ENCODE measurements around the gene MED20. TPM values are rescaled to one million over a fixed set of nuclear protein-coding genes. Genes with fewer than 3 reads are reported as not detected.

MED20 gene
- polyA plus RNA-seq (2011; rRNA removed) (29.3 and 32.9 TPM in 2 replicates), polyA plus RNA-seq (2017; fragmentation: RNase III; extraction: RNeasy Plus Mini Kit Qiagen cat#74134 plus additional on column Dnase treatment) (18.4 to 21.0 TPM (median 19.0 TPM) in 3 replicates), polyA minus RNA-seq (2011; rRNA and poly(A)+ RNA removed) (34.0 and 36.5 TPM in 2 replicates)
- 17.7 and 19.1 TPM in 2 replicates for polyA plus RNA-seq (2012; cell fraction: cytosol; rRNA removed)
- polyA plus RNA-seq (2012; cell fraction: nucleus; rRNA removed) = 15.8 and 17.8 TPM in 2 replicates

GRCh38 chr6:41920921-41921711 is at the start of gene MED20, which contains the start of gene BYSL:
MED20 (minus strand) TSS chr6:41921139; CDS start chr6:41921018, 121 bp downstream.
BYSL (plus strand) TSS chr6:41921499; CDS start chr6:41921563, 64 bp downstream.
- peaks cover 49% of the 10 kb centered on the region for H3K4me1 ChIP-seq
- DNase-seq (ENCODE audit: low read depth in 1 of 2, low spot score in 1 of 2) (peak; percentile 86 to 97), ATAC-seq (peak; percentile 88 to 94), FAIRE-seq (no peak)
- H3K27ac ChIP-seq = peak within 1 kb of the TSS; percentile 99
- whole genome bisulfite sequencing (ENCODE audit: missing lambda C conversion rate) = 1% methylated on average over 21 of the region's 55 CpGs
- ChIA-PET POLR2A (interaction anchor here (0.6 to 1.6 kb wide), 13 partner anchors 9 to 288 kb away, joined by 3 to 18 read pairs (median 5); partner anchors contain the start of genes CCND3, TOMM6 and USP49), CTCF (interaction anchor here (0.6 to 12.6 kb wide), 29 partner anchors 9 to 134 kb away, joined by 3 to 189 read pairs (median 4); partner anchors contain the start of genes CCND3, TAF8, TOMM6 and USP49)
- peak within 1 kb of the TSS; percentile 80 for H3K4me3 ChIP-seq
- H3K4me2 ChIP-seq = peak within 1 kb of the TSS; percentile 86
- no peaks in the 10 kb centered on the region for H3K9me3 ChIP-seq
- no peak for TF ChIP-seq ZFP36 (IDR thresholded peaks at IDR 0.05; ENCODE audit: borderline replicate concordance, partially characterized antibody)
- TF ChIP-seq CBX8 (IDR thresholded peaks at IDR 0.05) = no peak
- no peak for TF ChIP-seq EP300 (IDR thresholded peaks at IDR 0.05)
- peak; percentile 82 for TF ChIP-seq PHF8 (IDR thresholded peaks at IDR 0.05; ENCODE audit: borderline replicate concordance, low read depth)
- no peak for TF ChIP-seq HDAC2 (IDR thresholded peaks at IDR 0.05)
- TF ChIP-seq CHD4 (IDR thresholded peaks at IDR 0.05; ENCODE audit: borderline replicate concordance) = no peak
- no peak for TF ChIP-seq RARB (CRISPR knock-in tag; IDR thresholded peaks at IDR 0.05)
- no peak for TF ChIP-seq TFCP2L1 (CRISPR knock-in tag; IDR thresholded peaks at IDR 0.05)
- TF ChIP-seq HOXA7 (CRISPR knock-in tag; IDR thresholded peaks at IDR 0.05) = no peak
- no peak; the same call in 1 of the 2 replicates for TF ChIP-seq POLR2A (IDR thresholded peaks at IDR 0.05; ENCODE audit: low read length)
- TF ChIP-seq CHD2 (IDR thresholded peaks at IDR 0.05; ENCODE audit: low read length, partially characterized antibody) = no peak
- no peak for TF ChIP-seq ATOH8 (CRISPR knock-in tag; IDR thresholded peaks at IDR 0.05; ENCODE audit: low read depth)
- no peak for TF ChIP-seq RAD21 (conservative IDR thresholded peaks at IDR 0.05 in 1 of 2, IDR thresholded peaks at IDR 0.05 in 1 of 2)
- no peak for TF ChIP-seq HOXB5 (CRISPR knock-in tag; IDR thresholded peaks at IDR 0.05)
- peak; percentile 6; the same call in 1 of the 3 replicates for TF ChIP-seq SMC3 (IDR thresholded peaks at IDR 0.05)
- peak; percentile 22; the same call in 1 of the 2 replicates for TF ChIP-seq RFX5 (IDR thresholded peaks at IDR 0.05)
- peak; percentile 96 for TF ChIP-seq MAX (IDR thresholded peaks at IDR 0.05)
- no peak for TF ChIP-seq FOSL2 (IDR thresholded peaks at IDR 0.05)
- TF ChIP-seq FOSL2 (CRISPR knock-in tag; IDR thresholded peaks at IDR 0.05) = no peak
- TF ChIP-seq NPAS2 (CRISPR knock-in tag; IDR thresholded peaks at IDR 0.05; ENCODE audit: borderline replicate concordance) = no peak
- TF ChIP-seq USF2 (IDR thresholded peaks at IDR 0.05) = no peak
- TF ChIP-seq ZNF302 (CRISPR knock-in tag; IDR thresholded peaks at IDR 0.05) = no peak
- peak; percentile 60; the same call in 1 of the 2 replicates for TF ChIP-seq E2F6 (IDR thresholded peaks at IDR 0.05; ENCODE audit: borderline replicate concordance, low read depth)
- TF ChIP-seq HEYL (CRISPR knock-in tag; IDR thresholded peaks at IDR 0.05) = no peak
- TF ChIP-seq MAFK (IDR thresholded peaks at IDR 0.05; ENCODE audit: partially characterized antibody) = no peak
- no peak for TF ChIP-seq POLR2AphosphoS2 (conservative IDR thresholded peaks at IDR 0.05; ENCODE audit: low read length)
- peak; percentile 64; the same call in 1 of the 2 replicates for TF ChIP-seq HMGXB4 (CRISPR knock-in tag; IDR thresholded peaks at IDR 0.05; ENCODE audit: borderline replicate concordance)
- TF ChIP-seq KDM5A (IDR thresholded peaks at IDR 0.05) = peak; percentile 75
- no peak for TF ChIP-seq EHF (CRISPR knock-in tag; IDR thresholded peaks at IDR 0.05)
- no peak for TF ChIP-seq HOXB13 (CRISPR knock-in tag; IDR thresholded peaks at IDR 0.05; ENCODE audit: low read depth)
- no peak for TF ChIP-seq HES2 (IDR thresholded peaks at IDR 0.05)
- no peak for TF ChIP-seq KDM1A (IDR thresholded peaks at IDR 0.05; ENCODE audit: low read depth)
- no peak for TF ChIP-seq RNF2 (IDR thresholded peaks at IDR 0.05; ENCODE audit: borderline replicate concordance, low read depth)
- no peak for TF ChIP-seq BCL3 (IDR thresholded peaks at IDR 0.05)
- TF ChIP-seq BHLHE40 (IDR thresholded peaks at IDR 0.05; ENCODE audit: low read depth, low read length) = no peak

Measured in A549 (cell line).